Neural progenitor cell (in vitro differentiated cells): ENCODE measurements around the gene SLC7A6. TPM values are rescaled to one million over a fixed set of nuclear protein-coding genes. Genes with fewer than 3 reads are reported as not detected.

Experiments
- DNase-seq: peaks from one replicate; pipeline ENCODE4 v3.0.0-alpha.2; 2016; ENCODE audit warnings: low spot score
- H2AFZ ChIP-seq: fragments of 200-600 bp; sonication (generic); replicated peaks from 2 replicates; pipeline ENCODE4 v1.6.1; 2016; ENCODE audit warnings: antibody characterized with exemption
- H3F3A ChIP-seq: fragments of 200-600 bp; sonication (generic); 2 replicates; pipeline ENCODE4 v1.6.1; 2016; ENCODE audit warnings: antibody characterized with exemption, low read depth
- H3K27ac ChIP-seq: fragments of 200-600 bp; sonication (generic); 2 replicates; pipeline ENCODE4 v1.5.1; 2016; ENCODE audit warnings: mild to moderate bottlenecking
- H3K27me3 ChIP-seq: fragments of 200-600 bp; sonication (generic); 2 replicates; pipeline ENCODE4 v1.6.1; 2016; ENCODE audit warnings: mild to moderate bottlenecking, moderate library complexity
- H3K36me3 ChIP-seq: fragments of 200-600 bp; sonication (generic); 2 replicates; pipeline ENCODE4 v1.5.1; 2016
- H3K4me1 ChIP-seq: fragments of 200-600 bp; sonication (generic); 2 replicates; pipeline ENCODE4 v1.6.1; 2016; ENCODE audit warnings: mixed run types
- H3K4me2 ChIP-seq: fragments of 200-600 bp; sonication (generic); 2 replicates; pipeline ENCODE4 v1.6.1; 2016
- H3K4me3 ChIP-seq: fragments of 200-600 bp; sonication (generic); 2 replicates; pipeline ENCODE4 v1.5.1; 2016
- H3K79me2 ChIP-seq: fragments of 200-600 bp; sonication (generic); 2 replicates; pipeline ENCODE4 v1.6.1; 2016; ENCODE audit warnings: low read depth
- H3K9ac ChIP-seq: fragments of 200-600 bp; sonication (generic); 2 replicates; pipeline ENCODE4 v1.6.1; 2016
- H3K9me3 ChIP-seq: fragments of 200-600 bp; sonication (generic); 2 replicates; pipeline ENCODE4 v1.5.1; 2016; ENCODE audit warnings: low read depth
- H4K20me1 ChIP-seq: fragments of 200-600 bp; sonication (generic); 2 replicates; pipeline ENCODE4 v1.6.1; 2016; ENCODE audit warnings: low read depth
- H3K27ac Mint-ChIP-seq: 3 replicates; pipeline ENCODE4 v1.8.0; 2021; ENCODE audit warnings: mixed read lengths
- H3K27me3 Mint-ChIP-seq: 2 replicates; pipeline ENCODE4 v1.8.0; 2022; ENCODE audit warnings: low read depth, mild to moderate bottlenecking, inconsistent platforms, moderate library complexity, mixed read lengths; ENCODE audit not compliant: insufficient read depth
- H3K36me3 Mint-ChIP-seq: 3 replicates; pipeline ENCODE4 v1.8.0; 2021; ENCODE audit warnings: mixed read lengths
- H3K4me1 Mint-ChIP-seq: 3 replicates; pipeline ENCODE4 v1.8.0; 2021; ENCODE audit warnings: mixed read lengths
- H3K4me3 Mint-ChIP-seq: 3 replicates; pipeline ENCODE4 v1.8.0; 2021; ENCODE audit warnings: mild to moderate bottlenecking, moderate library complexity, mixed read lengths
- H3K9me3 Mint-ChIP-seq: 3 replicates; pipeline ENCODE4 v1.8.0; 2020; ENCODE audit warnings: mixed read lengths
- EZH2 ChIP-seq: fragments of 200-600 bp; sonication (generic); IDR thresholded peaks from 2 replicates; pipeline ENCODE4 v1.6.1; 2017; ENCODE audit warnings: antibody characterized with exemption, mild to moderate bottlenecking, moderate library complexity
- EZH2phosphoT487 ChIP-seq: fragments of 200-600 bp; sonication (generic); IDR thresholded peaks from 2 replicates; pipeline ENCODE4 v1.6.1; 2017; ENCODE audit warnings: antibody characterized with exemption
- total RNA-seq: library from RNA; depleted of rRNA; stranded (reverse); fragments of >200 nt; gene quantifications from 2 replicates; pipeline ENCODE4 v1.2.3, GENCODE V29; 2015; ENCODE audit warnings: low replicate concordance
- TF ChIP-seq, protein P1 (sequence below): fragments of 200-600 bp; sonication (generic); IDR thresholded peaks from 2 replicates; pipeline ENCODE4 v1.5.1; 2017; ENCODE audit warnings: antibody characterized with exemption, mild to moderate bottlenecking

SLC7A6 gene
- total RNA-seq, 1 donor from 2014 or later, result 5.6 TPM

DNA sequence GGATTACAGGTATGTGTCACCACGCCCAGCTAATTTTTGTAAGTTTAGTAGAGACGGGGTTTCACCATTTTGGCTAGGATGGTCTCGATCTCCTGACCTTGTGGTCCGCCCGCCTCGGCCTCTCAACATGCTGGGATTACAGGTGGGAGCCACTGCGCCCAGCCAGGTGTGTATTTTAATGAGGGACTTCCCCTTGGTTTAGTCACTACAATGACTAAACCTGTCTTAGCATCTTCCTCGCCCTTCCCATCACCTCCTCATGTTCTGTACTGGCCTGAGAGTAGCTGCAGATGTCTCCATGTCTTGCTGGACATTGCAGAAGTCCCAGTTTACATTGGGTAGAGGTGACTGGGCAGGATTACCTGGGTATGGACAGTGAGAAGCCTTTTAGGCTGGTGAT is 9.6 kb downstream of the SLC7A6 start:
- TF ChIP-seq EZH2phosphoT487, result no peak
- TF ChIP-seq EZH2, result no peak
- Histone ChIP-seq H3K4me2 (no peak overlapping the region), H3K9me3 (no peaks in the 10 kb centered on the region), H3K27me3 (no peaks in the 10 kb centered on the region), H4K20me1 (no peaks in the 10 kb centered on the region), H3K36me3 (no peaks in the 10 kb centered on the region), H3K4me3 (no peak overlapping the region), H3K9ac (no peak overlapping the region), H3K27ac (no peak overlapping the region), H2AFZ (no peak overlapping the region), H3F3A (peaks cover 11% of the 10 kb centered on the region), H3K79me2 (peaks cover 8% of the 10 kb centered on the region), H3K4me1 (no peaks in the 10 kb centered on the region)
- Mint-ChIP-seq H3K36me3 (no peaks in the 10 kb centered on the region), H3K27ac (peak overlapping the region; percentile 33), H3K4me1 (peaks cover 6% of the 10 kb centered on the region), H3K27me3 (no peaks in the 10 kb centered on the region), H3K9me3 (no peaks in the 10 kb centered on the region), H3K4me3 (no peak overlapping the region)
- DNase-seq, result no peak

DNA sequence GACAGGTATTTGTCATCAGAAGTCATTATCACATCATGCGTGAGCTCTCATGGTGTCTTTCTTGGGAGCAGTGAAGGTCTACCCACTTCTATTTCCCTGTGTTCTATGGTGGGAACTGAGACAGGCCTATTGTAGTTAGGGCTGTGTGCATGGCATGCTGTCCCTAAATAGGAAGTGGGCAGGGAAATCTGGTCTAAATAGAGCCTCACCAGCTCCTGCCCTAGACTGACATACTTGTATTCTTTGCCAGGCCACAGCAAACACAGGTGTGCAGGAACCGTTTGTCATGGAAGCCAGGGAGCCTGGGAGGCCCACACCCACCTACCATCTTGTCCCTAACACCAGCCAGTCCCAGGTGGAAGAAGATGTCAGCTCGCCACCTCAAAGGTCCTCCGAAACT is 10.1 kb downstream of the SLC7A6 start:
- Histone ChIP-seq H3K36me3 (no peaks in the 10 kb centered on the region), H4K20me1 (no peaks in the 10 kb centered on the region), H3K9ac (no peak overlapping the region), H3K4me2 (no peak overlapping the region), H3K4me3 (no peak overlapping the region), H3K27ac (no peak overlapping the region), H3K9me3 (no peaks in the 10 kb centered on the region), H3F3A (peaks cover 8% of the 10 kb centered on the region), H3K27me3 (no peaks in the 10 kb centered on the region), H2AFZ (no peak overlapping the region), H3K79me2 (peaks cover 8% of the 10 kb centered on the region), H3K4me1 (no peaks in the 10 kb centered on the region)
- no peak for TF ChIP-seq EZH2
- TF ChIP-seq, protein P1, sequence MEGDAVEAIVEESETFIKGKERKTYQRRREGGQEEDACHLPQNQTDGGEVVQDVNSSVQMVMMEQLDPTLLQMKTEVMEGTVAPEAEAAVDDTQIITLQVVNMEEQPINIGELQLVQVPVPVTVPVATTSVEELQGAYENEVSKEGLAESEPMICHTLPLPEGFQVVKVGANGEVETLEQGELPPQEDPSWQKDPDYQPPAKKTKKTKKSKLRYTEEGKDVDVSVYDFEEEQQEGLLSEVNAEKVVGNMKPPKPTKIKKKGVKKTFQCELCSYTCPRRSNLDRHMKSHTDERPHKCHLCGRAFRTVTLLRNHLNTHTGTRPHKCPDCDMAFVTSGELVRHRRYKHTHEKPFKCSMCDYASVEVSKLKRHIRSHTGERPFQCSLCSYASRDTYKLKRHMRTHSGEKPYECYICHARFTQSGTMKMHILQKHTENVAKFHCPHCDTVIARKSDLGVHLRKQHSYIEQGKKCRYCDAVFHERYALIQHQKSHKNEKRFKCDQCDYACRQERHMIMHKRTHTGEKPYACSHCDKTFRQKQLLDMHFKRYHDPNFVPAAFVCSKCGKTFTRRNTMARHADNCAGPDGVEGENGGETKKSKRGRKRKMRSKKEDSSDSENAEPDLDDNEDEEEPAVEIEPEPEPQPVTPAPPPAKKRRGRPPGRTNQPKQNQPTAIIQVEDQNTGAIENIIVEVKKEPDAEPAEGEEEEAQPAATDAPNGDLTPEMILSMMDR, result no peak
- TF ChIP-seq EZH2phosphoT487, result no peak
- Mint-ChIP-seq H3K4me1 (peaks cover under 1% of the 10 kb centered on the region), H3K27me3 (no peaks in the 10 kb centered on the region), H3K27ac (peak overlapping the region; percentile 33), H3K9me3 (no peaks in the 10 kb centered on the region), H3K4me3 (no peak overlapping the region), H3K36me3 (peaks cover 2% of the 10 kb centered on the region)
- DNase-seq, result no peak

DNA sequence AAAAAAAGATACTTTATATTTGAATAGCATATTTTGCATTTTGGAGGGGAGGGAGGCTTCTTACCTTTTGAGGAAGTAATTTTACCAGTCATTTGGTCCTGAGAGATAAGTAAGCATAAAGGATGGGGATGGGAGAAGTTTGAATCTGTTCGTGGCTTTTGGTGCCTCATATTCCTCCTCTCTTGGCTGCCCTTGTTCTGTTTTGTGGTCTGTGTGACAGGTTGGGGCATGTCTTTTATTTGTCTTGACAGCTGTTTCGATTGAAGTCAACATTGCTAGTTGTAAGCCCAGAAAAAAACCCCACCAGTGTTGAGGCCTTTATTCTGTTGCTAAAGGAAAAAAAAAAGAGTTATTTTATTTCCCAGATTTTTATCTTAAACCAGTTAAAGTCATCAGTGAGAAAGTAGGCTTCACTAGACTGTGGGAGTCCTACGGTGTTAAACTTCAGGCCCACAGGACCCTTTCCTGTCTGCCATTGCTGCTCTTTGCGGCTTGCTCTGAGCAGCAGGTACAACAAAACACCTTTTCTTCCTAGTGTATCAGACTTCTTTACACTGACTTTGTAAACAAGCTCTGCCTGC is 11.4 kb downstream of the SLC7A6 start:
- no peaks in the 10 kb centered on the region for H3K27me3 Mint-ChIP-seq
- no peak overlapping the region for H3K4me3 Mint-ChIP-seq
- Histone ChIP-seq H3K27me3 (no peaks in the 10 kb centered on the region), H3K4me1 (no peaks in the 10 kb centered on the region), H3K79me2 (peaks cover 1% of the 10 kb centered on the region), H3K9me3 (no peaks in the 10 kb centered on the region), H3K4me2 (no peak overlapping the region), H3F3A (peaks cover 8% of the 10 kb centered on the region), H3K27ac (peak overlapping the region; percentile 55), H2AFZ (no peak overlapping the region), H3K9ac (no peak overlapping the region), H3K4me3 (no peak overlapping the region), H3K36me3 (no peaks in the 10 kb centered on the region), H4K20me1 (no peaks in the 10 kb centered on the region)
- no peak for DNase-seq
- no peak overlapping the region for H3K27ac Mint-ChIP-seq
- H3K9me3 Mint-ChIP-seq, result no peaks in the 10 kb centered on the region
- H3K36me3 Mint-ChIP-seq, result peaks cover 2% of the 10 kb centered on the region
- H3K4me1 Mint-ChIP-seq, result no peaks in the 10 kb centered on the region
- TF ChIP-seq EZH2phosphoT487 (no peak), EZH2 (no peak)
- TF ChIP-seq, protein P1, result no peak

DNA sequence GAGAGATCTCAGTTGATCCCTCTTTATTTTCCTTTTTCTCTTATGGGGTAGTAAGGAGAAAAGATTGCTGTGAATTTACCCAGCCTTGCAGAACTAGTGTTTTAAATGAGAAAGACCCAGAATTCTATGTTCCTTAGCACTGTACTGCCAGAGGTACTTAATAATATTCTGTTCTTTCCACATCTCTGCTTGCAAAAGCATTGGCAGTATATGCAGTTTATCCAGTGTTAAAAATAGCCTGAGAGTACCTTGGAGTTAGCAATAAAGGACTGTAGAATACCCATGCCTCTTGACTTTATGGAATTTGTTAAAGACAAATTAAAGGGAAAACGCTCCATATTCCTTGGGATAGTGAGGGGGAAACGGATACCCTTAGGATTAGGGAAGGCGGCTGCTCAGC is 11.9 kb downstream of the SLC7A6 start:
- no peak for DNase-seq
- Histone ChIP-seq H3K27me3 (no peaks in the 10 kb centered on the region), H3K4me2 (no peak overlapping the region), H3K9me3 (no peaks in the 10 kb centered on the region), H3K36me3 (no peaks in the 10 kb centered on the region), H3K9ac (no peak overlapping the region), H2AFZ (no peak overlapping the region), H3K4me3 (no peak overlapping the region), H3K4me1 (no peaks in the 10 kb centered on the region), H3K79me2 (no peaks in the 10 kb centered on the region), H3K27ac (peak overlapping the region; percentile 55), H3F3A (peaks cover 8% of the 10 kb centered on the region), H4K20me1 (no peaks in the 10 kb centered on the region)
- Mint-ChIP-seq H3K9me3 (no peaks in the 10 kb centered on the region), H3K4me3 (no peak overlapping the region), H3K4me1 (no peaks in the 10 kb centered on the region), H3K27ac (no peak overlapping the region), H3K27me3 (no peaks in the 10 kb centered on the region), H3K36me3 (peaks cover 6% of the 10 kb centered on the region)
- TF ChIP-seq, protein P1, result no peak
- TF ChIP-seq EZH2phosphoT487 (no peak), EZH2 (no peak)
